NT2/D1 (cell line): Measurements from ENCODE around the gene RALB.

Source experiments
- DNase-seq: peaks from one replicate; pipeline ENCODE4 v3.0.0-alpha.2; 2011; ENCODE audit warnings: low read depth, low spot score
- H3K27me3 ChIP-seq: 2 replicates; pipeline ENCODE4 v1.6.0; 2011; ENCODE audit warnings: mild to moderate bottlenecking; ENCODE audit not compliant: insufficient read length, insufficient read depth
- H3K36me3 ChIP-seq: 2 replicates; pipeline ENCODE4 v1.6.1; 2011; ENCODE audit warnings: mild to moderate bottlenecking, low read length, mixed read lengths; ENCODE audit not compliant: insufficient read depth, insufficient read length
- H3K4me1 ChIP-seq: 2 replicates; pipeline ENCODE4 v1.5.1; 2011; ENCODE audit not compliant: insufficient read depth, insufficient read length
- H3K4me3 ChIP-seq: 2 replicates; pipeline ENCODE4 v1.5.1; 2011; ENCODE audit warnings: low read depth; ENCODE audit not compliant: insufficient read length
- H3K9ac ChIP-seq: 2 replicates; pipeline ENCODE4 v1.6.0; 2011; ENCODE audit warnings: low read depth; ENCODE audit not compliant: insufficient read length
- H3K9me3 ChIP-seq: 2 replicates; pipeline ENCODE4 v1.5.1; 2011; ENCODE audit warnings: mild to moderate bottlenecking, low read length; ENCODE audit not compliant: insufficient read depth
- SUZ12 ChIP-seq: IDR thresholded peaks from 2 replicates; pipeline ENCODE4 v1.6.1; 2011; ENCODE audit not compliant: insufficient read length, insufficient read depth; ENCODE audit errors: extremely low read depth
- YY1 ChIP-seq: IDR thresholded peaks from 2 replicates; pipeline ENCODE4 v1.6.1; 2011; ENCODE audit not compliant: insufficient read length, insufficient read depth
- ZNF274 ChIP-seq: IDR thresholded peaks from 2 replicates; pipeline ENCODE4 v1.6.1; 2011; ENCODE audit warnings: mild to moderate bottlenecking, low read depth, low read length

RALB gene

GRCh38 chr2:120251880-120252224 lies 800 bp upstream of the RALB start:
- DNase-seq = no peak
- no peaks in the 10 kb centered on the region for H3K9me3 ChIP-seq

GRCh38 chr2:120253021-120253882 lies 600 bp downstream of the RALB start:
- peaks cover 54% of the 10 kb centered on the region for H3K27me3 ChIP-seq
- H3K36me3 ChIP-seq = no peaks in the 10 kb centered on the region
- peaks cover 5% of the 10 kb centered on the region for H3K4me1 ChIP-seq
- TF ChIP-seq YY1 (no peak), ZNF274 (no peak), SUZ12 (no peak)
- no peak for DNase-seq
- 0 out of 2 replicates have a peak, but pooled peaks cover 2% of the 10 kb centered on the region for H3K9me3 ChIP-seq
- peak overlapping the region; percentile 75 for H3K4me3 ChIP-seq
- H3K9ac ChIP-seq = peak overlapping the region; percentile 85

More at GRCh38 chr2:120251880-120252224, 800 bp upstream of the RALB start:
- peaks cover 55% of the 10 kb centered on the region for H3K27me3 ChIP-seq
- H3K4me3 ChIP-seq = peak overlapping the region; percentile 48
- H3K9ac ChIP-seq = peak overlapping the region; percentile 58
- H3K4me1 ChIP-seq = peaks cover 5% of the 10 kb centered on the region
- no peaks in the 10 kb centered on the region for H3K36me3 ChIP-seq
- TF ChIP-seq YY1 (no peak), ZNF274 (no peak), SUZ12 (no peak)

DNA sequence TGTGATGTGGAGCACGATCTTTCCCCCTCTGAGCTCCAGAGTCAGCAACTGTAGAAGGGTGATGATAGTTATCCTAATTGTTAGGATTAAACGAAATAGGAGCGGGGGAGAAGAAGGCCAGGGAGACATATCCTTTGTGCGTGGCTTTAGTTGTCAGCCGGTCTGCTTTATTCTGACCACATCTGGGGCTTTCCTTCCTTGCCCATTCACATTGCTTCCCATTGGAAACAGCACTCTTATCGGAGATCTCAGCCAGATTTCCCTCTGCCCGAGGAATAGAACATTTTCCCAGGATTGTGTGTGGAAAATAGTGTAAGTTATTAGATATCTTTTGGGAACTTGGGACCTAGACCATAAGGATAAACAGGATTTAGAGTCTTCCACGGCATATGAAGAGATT lies 1.5 kb downstream of the RALB start:
- Histone ChIP-seq H3K9me3 (peaks cover 6% of the 10 kb centered on the region; the same call in 1 of the 2 replicates), H3K9ac (no peak overlapping the region), H3K4me1 (peaks cover 5% of the 10 kb centered on the region), H3K4me3 (no peak overlapping the region), H3K27me3 (peaks cover 50% of the 10 kb centered on the region), H3K36me3 (no peaks in the 10 kb centered on the region)
- DNase-seq = no peak
- no peak for TF ChIP-seq ZNF274
- no peak for TF ChIP-seq SUZ12
- no peak for TF ChIP-seq YY1

DNA sequence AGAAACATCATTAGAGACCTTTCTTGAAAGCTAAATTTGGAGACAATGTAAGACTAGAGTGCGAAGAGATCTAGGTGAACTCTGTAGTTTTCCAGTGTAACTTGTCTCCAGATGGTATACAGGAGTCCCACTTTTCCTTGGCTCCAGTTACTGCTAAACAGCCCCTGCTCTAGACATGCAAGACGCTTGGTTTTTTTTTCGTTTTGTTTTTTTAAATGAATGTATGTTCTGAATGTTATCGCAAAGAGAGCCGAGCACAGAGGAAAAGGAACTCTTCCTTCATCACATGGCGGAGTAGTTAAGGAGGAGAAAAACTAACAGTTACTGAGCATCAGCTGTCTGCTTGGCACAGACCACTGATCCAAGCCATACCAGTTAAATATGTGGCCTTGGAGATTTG lies 2.4 kb downstream of the RALB start:
- Histone ChIP-seq H3K36me3 (no peaks in the 10 kb centered on the region), H3K9me3 (peaks cover 8% of the 10 kb centered on the region; the same call in 1 of the 2 replicates), H3K4me3 (no peak overlapping the region), H3K4me1 (peaks cover 5% of the 10 kb centered on the region), H3K9ac (no peak overlapping the region), H3K27me3 (peaks cover 41% of the 10 kb centered on the region)
- no peak for TF ChIP-seq SUZ12
- no peak for TF ChIP-seq ZNF274
- TF ChIP-seq YY1 = no peak
- no peak for DNase-seq

DNA sequence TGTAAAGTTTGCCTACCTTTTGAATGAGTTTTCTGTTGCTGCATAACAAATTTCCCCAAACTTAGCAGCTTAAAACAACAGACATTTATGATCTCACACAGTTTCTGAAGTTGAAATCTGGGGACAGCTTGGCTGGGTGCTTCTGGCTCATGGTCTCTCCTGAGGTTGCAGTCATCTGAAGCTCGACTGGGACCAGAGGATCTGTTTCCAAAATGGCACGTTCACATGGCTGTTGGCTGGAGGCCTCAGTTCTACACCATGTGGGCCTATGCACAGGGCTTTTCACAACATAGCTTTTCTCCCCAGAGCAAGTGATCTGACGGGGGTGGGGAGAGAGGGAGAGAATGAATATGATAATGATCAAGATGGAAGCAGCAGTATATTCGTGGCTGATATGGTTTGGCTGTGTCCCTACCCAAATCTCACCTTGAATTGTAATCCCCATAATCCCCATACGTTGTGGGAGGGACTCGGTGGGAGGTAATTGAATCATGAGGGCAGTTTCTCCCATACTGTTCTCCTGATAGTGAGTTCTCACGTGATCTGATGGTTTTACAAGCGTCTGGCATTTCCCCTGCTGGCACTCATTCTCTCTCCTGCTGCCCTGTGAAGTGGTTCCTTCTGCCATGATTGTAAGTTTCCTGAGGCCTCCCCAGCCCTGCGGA lies 3.5 kb downstream of the RALB start:
- H3K27me3 ChIP-seq = peaks cover 31% of the 10 kb centered on the region
- no peak overlapping the region for H3K9ac ChIP-seq
- peaks cover 17% of the 10 kb centered on the region; the same call in 1 of the 2 replicates for H3K9me3 ChIP-seq
- TF ChIP-seq YY1 = no peak
- TF ChIP-seq ZNF274 = no peak
- no peak for TF ChIP-seq SUZ12
- no peaks in the 10 kb centered on the region for H3K36me3 ChIP-seq
- no peak overlapping the region for H3K4me3 ChIP-seq
- H3K4me1 ChIP-seq = peaks cover 7% of the 10 kb centered on the region
- no peak for DNase-seq

GRCh38 chr2:120256651-120257000 lies 4.0 kb downstream of the RALB start:
- TF ChIP-seq ZNF274 = no peak
- no peak for TF ChIP-seq YY1
- TF ChIP-seq SUZ12 = no peak
- DNase-seq = no peak
- Histone ChIP-seq H3K4me3 (no peak overlapping the region), H3K4me1 (peaks cover 9% of the 10 kb centered on the region), H3K9ac (no peak overlapping the region), H3K36me3 (no peaks in the 10 kb centered on the region), H3K27me3 (peaks cover 26% of the 10 kb centered on the region), H3K9me3 (peaks cover 17% of the 10 kb centered on the region; the same call in 1 of the 2 replicates)

DNA sequence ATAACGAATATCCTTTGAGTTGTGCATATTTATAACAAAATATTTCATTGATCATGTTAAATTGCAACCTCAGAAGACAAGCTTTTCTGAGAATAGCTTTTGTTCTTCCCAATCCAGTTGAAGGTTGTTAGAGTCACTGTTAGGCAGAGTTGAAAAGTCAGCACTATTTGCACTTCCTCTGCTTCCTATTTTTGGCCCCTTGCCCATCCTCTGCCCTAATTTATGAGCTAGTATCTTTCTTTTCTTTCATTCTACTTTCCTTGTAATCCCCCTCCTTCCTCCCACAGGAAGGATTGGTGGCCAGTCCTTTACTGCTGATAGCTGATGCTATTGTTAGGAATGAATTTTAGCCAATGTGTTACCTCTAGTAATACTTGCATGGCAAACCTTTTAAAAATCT lies 4.9 kb downstream of the RALB start:
- no peak for DNase-seq
- no peak overlapping the region for H3K4me3 ChIP-seq
- H3K9ac ChIP-seq = no peak overlapping the region
- no peaks in the 10 kb centered on the region for H3K36me3 ChIP-seq
- peaks cover 17% of the 10 kb centered on the region; the same call in 1 of the 2 replicates for H3K9me3 ChIP-seq
- peaks cover 18% of the 10 kb centered on the region for H3K27me3 ChIP-seq
- TF ChIP-seq ZNF274 (no peak), SUZ12 (no peak), YY1 (no peak)
- H3K4me1 ChIP-seq = peaks cover 6% of the 10 kb centered on the region
